LNCAP (cell line): ENCODE results near the gene CYP4F22.

Experiments
- CTCF ChIP-seq: fragments of 450-650 bp; IDR thresholded peaks from 2 replicates; pipeline ENCODE4 v1.5.1; 2017; ENCODE audit warnings: mild to moderate bottlenecking

Gene CYP4F22

DNA sequence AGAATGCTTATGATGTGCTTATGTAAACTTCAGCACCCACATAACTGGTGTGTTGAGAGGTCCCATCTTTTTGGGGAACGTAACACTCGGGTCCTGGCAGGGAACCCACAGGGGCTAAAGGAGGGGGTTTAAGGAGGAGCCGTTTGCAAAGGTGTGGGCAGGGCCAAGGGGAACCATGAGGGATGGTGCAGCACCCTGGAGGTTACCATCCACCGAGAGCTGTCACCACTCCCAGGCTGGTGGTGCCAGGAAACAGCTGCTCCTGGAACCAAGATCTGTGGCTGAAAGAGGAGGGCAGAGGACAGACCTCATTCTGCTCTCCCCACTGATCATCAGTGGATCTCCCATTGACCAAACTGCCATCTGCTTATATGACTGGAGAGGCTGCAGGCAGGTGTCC lies 83.5 kb downstream of the CYP4F22 start:
- TF ChIP-seq CTCF: no peak

DNA sequence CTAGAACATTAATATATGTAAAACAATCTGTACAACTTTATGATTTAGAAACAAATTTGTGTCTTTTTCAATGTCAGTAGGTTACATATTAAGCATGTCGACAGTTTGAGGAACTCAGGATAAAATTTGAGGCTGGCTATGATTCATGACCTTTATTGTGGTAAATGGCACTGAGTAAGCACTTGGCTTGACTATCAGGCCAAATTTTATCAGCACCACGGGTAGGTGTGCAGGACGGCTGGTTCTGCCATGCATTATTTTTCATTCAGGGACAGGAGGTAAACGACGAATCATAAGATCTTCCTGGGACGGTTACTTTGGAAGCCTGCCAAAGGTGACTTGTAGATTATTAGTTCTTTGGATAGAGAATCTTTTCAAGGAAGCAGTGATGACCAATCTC lies 86.7 kb downstream of the CYP4F22 start:
- TF ChIP-seq CTCF: no peak
